ENCODE results near the gene STPG3. TPM values are rescaled to one million over a fixed set of nuclear protein-coding genes. Genes with fewer than 3 reads are reported as not detected.

The STPG3 gene
- total RNA-seq, 1 donor from 2014 or later, result not detected

DNA sequence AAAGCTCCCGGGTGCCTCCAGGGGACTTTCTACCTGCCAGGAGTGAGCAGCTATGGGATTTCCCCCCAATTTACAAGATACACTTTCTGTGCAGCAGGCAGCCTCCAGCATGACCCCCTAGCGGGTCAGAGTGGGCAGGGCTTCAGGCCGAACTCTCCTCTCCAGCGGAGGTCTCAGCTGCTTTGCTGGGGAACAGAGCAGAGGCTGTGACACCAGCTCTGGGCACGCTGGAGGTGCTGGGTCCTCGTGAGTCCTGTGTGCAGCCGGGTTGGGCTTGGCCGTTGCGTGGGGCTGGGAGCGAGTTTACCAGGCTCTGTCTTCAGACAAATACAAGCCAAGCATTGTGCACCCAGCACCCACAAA is 48.1 kb downstream of the STPG3 start:
- peaks cover 39% of the 10 kb centered on the region for H3K4me1 Mint-ChIP-seq (ENCODE audit: unreplicated experiment)
- H3K27ac Mint-ChIP-seq (ENCODE audit: unreplicated experiment), result no peak overlapping the region
- peaks cover 18% of the 10 kb centered on the region for H3K36me3 Mint-ChIP-seq (ENCODE audit: low read depth, unreplicated experiment)
- no peaks in the 10 kb centered on the region for H3K9me3 Mint-ChIP-seq (ENCODE audit: unreplicated experiment)
- peaks cover 7% of the 10 kb centered on the region for H3K27me3 Mint-ChIP-seq (ENCODE audit: unreplicated experiment)
- no peak for DNase-seq (ENCODE audit: low spot score)
- TF ChIP-seq, protein P1, sequence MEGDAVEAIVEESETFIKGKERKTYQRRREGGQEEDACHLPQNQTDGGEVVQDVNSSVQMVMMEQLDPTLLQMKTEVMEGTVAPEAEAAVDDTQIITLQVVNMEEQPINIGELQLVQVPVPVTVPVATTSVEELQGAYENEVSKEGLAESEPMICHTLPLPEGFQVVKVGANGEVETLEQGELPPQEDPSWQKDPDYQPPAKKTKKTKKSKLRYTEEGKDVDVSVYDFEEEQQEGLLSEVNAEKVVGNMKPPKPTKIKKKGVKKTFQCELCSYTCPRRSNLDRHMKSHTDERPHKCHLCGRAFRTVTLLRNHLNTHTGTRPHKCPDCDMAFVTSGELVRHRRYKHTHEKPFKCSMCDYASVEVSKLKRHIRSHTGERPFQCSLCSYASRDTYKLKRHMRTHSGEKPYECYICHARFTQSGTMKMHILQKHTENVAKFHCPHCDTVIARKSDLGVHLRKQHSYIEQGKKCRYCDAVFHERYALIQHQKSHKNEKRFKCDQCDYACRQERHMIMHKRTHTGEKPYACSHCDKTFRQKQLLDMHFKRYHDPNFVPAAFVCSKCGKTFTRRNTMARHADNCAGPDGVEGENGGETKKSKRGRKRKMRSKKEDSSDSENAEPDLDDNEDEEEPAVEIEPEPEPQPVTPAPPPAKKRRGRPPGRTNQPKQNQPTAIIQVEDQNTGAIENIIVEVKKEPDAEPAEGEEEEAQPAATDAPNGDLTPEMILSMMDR (IDR thresholded peaks at IDR 0.05; ENCODE audit: unreplicated experiment), result no peak
- H3K4me3 Mint-ChIP-seq (ENCODE audit: unreplicated experiment), result peak overlapping the region; percentile 99

GRCh38 chr9:137299938-137300337 is 48.9 kb downstream of the STPG3 start:
- Mint-ChIP-seq H3K9me3 (ENCODE audit: unreplicated experiment) (no peaks in the 10 kb centered on the region), H3K4me1 (ENCODE audit: unreplicated experiment) (peaks cover 41% of the 10 kb centered on the region), H3K27ac (ENCODE audit: unreplicated experiment) (peak overlapping the region; percentile 36), H3K27me3 (ENCODE audit: unreplicated experiment) (peaks cover 3% of the 10 kb centered on the region), H3K4me3 (ENCODE audit: unreplicated experiment) (peak overlapping the region; percentile 99), H3K36me3 (ENCODE audit: low read depth, unreplicated experiment) (peaks cover 14% of the 10 kb centered on the region)
- TF ChIP-seq, protein P1 (IDR thresholded peaks at IDR 0.05; ENCODE audit: unreplicated experiment), result no peak
- no peak for DNase-seq (ENCODE audit: low spot score)

- peak; percentile 33 for DNase-seq (ENCODE audit: low spot score)
- Mint-ChIP-seq H3K27me3 (ENCODE audit: unreplicated experiment) (peaks cover 3% of the 10 kb centered on the region), H3K36me3 (ENCODE audit: low read depth, unreplicated experiment) (peaks cover 14% of the 10 kb centered on the region), H3K27ac (ENCODE audit: unreplicated experiment) (peak overlapping the region; percentile 93), H3K4me1 (ENCODE audit: unreplicated experiment) (peaks cover 41% of the 10 kb centered on the region), H3K9me3 (ENCODE audit: unreplicated experiment) (no peaks in the 10 kb centered on the region), H3K4me3 (ENCODE audit: unreplicated experiment) (peak overlapping the region; percentile 99)
- TF ChIP-seq, protein P1 (IDR thresholded peaks at IDR 0.05; ENCODE audit: unreplicated experiment), result no peak
Measured at GRCh38 chr9:137300567-137301080, 49.5 kb downstream of the STPG3 start.

DNA sequence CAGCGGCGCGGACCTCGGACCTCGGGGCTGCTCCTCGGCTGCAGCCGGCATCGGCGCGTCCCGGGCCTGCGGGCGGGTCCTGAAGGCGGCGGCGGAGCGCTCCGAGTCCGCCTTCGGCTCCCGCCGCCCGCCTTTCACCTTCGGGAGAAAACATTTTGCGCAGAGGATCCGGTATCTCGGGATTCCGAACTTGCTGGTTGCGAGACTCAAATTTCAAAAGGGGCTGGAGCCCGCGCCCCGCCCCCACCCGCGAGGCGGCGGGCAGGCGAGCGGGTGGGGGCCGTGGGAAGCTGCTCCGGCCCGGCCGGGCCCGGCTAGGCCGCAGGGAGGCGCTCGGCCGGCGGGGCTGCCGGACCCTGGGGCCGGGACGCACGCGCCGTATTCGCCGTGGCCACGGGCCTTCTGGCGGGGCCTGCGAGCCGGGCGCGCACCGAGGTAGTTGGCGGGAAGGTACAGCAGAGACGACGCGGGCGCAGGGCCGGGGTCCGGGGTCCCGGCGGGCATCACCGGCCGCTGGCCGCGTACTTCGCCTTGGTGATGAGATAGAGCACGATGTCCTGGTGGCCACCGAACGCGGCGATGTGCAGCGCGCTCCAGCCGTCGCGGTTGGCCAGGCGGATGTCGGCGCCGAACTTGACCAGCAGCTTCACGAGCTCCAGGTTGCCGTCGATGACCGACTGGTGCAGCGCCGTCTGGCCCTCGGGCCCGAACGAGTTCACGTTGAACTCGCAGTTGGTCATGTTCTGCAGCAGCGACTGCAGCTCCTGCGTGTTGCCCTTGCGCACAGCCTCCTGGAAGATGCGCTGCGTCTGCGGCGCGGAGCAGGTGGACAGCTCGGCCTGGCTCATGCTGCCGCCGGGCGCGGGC is 50.2 kb downstream of the STPG3 start:
- DNase-seq (ENCODE audit: low spot score), result peak; percentile 61
- H3K9me3 Mint-ChIP-seq (ENCODE audit: unreplicated experiment), result no peaks in the 10 kb centered on the region
- H3K27me3 Mint-ChIP-seq (ENCODE audit: unreplicated experiment), result peaks cover 2% of the 10 kb centered on the region
- peaks cover 41% of the 10 kb centered on the region for H3K4me1 Mint-ChIP-seq (ENCODE audit: unreplicated experiment)
- H3K36me3 Mint-ChIP-seq (ENCODE audit: low read depth, unreplicated experiment), result peaks cover 14% of the 10 kb centered on the region
- TF ChIP-seq, protein P1 (IDR thresholded peaks at IDR 0.05; ENCODE audit: unreplicated experiment), result no peak
- peak overlapping the region; percentile 99 for H3K4me3 Mint-ChIP-seq (ENCODE audit: unreplicated experiment)
- H3K27ac Mint-ChIP-seq (ENCODE audit: unreplicated experiment), result peak overlapping the region; percentile 93

GRCh38 chr9:137302118-137302448 is 51.0 kb downstream of the STPG3 start, which contains the start of gene NRARP:
Gene NRARP, minus strand, starts transcription at chr9:137302271. Its CDS starts 343 bp downstream, at chr9:137301928.
- peaks cover 14% of the 10 kb centered on the region for H3K36me3 Mint-ChIP-seq (ENCODE audit: low read depth, unreplicated experiment)
- TF ChIP-seq, protein P1 (IDR thresholded peaks at IDR 0.05; ENCODE audit: unreplicated experiment), result no peak
- H3K4me3 Mint-ChIP-seq (ENCODE audit: unreplicated experiment), result peak within 1 kb of the TSS; percentile 99
- DNase-seq (ENCODE audit: low spot score), result peak; percentile 97
- H3K9me3 Mint-ChIP-seq (ENCODE audit: unreplicated experiment), result no peaks in the 10 kb centered on the region
- H3K4me1 Mint-ChIP-seq (ENCODE audit: unreplicated experiment), result peaks cover 35% of the 10 kb centered on the region
- peaks cover 2% of the 10 kb centered on the region for H3K27me3 Mint-ChIP-seq (ENCODE audit: unreplicated experiment)
- peak within 1 kb of the TSS; percentile 82 for H3K27ac Mint-ChIP-seq (ENCODE audit: unreplicated experiment)

All from endothelial cell (in vitro differentiated cells).